Bone marrow (tissue), 2 donors: Measurements from ENCODE around the gene FRRS1.

Experiments used
- DNase-seq, 2 donors: peaks; one replicate each; lab custom pipeline; 2025; lab: John Stamatoyannopoulos, UW

Gene FRRS1

DNA sequence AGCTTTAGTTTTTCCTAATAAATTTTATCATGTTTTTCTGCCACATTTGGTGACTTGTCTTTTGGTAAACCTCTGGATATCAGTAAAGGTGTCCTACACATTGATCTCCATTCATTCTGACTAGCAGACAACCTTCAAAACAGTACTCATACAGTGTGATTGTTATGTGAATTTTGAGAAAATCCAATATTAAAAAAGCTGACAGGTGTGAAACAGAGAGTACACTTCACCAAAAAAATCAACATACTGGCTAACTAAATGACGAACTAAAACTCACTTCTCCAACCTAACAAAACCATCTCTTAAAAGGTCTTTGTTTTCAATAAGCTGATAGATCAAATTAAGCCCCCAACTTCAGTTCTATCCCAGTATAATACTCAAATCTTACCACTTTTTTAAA is 1.5 kb downstream of the FRRS1 start:
- no peak for DNase-seq

DNA sequence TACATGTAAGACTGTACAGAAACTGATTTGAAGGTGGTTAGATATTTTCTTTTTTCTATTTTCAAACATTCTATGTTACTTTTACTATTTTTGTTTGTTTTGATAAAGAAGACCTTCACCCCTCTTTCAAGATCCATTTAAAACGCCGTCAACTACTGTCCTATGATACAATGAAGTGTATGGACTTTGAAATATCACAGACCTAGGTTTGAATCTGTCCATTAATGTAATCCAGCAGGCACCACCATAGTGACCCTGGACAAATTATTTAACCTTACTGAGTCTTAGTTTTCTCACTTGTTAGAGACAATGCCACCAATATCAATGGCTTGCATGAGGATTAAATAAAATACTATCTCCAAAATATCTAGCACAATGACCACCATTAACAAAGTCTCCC is 2.0 kb downstream of the FRRS1 start:
- DNase-seq: no peak

DNA sequence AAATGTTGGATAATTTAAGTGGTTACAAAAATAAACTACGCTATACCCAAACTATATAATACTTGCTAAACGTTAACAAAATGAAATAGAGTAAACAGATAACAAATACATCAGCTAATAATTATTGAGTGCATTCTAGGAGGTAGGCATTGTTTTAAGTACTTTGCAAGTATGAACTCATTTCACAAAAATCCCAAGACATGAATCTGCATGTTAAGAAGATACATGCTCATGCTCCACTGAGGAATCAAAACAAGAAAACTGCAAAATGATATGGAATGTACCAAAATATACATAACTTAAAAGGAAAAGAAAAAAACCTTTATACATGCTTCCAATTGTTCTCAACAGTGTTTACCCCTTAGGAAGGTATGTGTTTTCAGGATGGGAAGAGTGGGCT is 2.5 kb downstream of the FRRS1 start:
- no peak for DNase-seq

DNA sequence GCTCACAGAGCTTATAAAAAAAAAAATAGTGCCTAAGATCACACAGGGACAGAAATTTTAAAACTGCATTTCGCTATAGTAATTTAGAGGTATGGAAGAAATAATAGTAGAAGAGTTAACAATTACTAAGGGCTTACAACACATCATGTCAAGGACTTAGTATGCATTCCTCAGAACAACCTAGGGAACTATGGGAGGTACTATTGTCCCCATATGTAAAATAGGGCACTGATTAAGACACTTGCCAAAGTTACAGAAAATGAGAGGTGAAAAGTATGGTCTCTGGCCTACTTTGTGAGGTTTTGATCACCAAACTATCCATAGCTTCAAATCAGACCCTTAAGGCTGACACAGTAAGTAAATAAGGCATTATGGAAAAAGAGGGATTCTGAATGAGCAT is 4.7 kb downstream of the FRRS1 start:
- DNase-seq: no peak

DNA sequence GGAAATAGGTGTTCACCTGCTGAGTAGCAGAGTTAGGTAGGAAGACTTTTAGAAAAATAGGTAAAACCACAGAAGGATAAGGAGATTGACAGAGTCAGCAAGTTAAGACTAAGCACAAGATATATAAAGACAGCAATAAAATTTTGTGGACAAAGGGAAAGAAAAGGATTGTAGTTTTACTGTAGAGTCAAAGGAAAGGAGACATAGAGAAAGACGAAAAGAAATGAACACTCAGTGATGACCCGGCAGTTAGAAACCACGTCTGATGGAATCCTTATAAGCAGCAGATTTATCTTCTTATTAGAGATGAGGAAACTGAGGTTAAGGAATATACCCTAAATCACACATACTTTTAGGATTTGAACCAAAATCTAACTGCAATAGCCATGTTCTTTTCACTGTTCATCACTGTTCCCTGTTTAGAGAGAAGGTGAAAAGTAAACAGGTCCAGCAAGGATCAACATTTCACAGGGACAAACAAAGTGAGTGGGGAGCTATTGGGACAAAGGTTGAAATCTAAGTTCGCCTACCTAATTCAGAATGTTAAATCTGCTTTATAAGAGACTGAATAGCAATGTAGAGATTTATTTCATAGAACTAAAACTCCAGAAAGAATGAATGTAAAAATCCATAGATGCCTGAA is 6.8 kb downstream of the FRRS1 start:
- no peak for DNase-seq

DNA sequence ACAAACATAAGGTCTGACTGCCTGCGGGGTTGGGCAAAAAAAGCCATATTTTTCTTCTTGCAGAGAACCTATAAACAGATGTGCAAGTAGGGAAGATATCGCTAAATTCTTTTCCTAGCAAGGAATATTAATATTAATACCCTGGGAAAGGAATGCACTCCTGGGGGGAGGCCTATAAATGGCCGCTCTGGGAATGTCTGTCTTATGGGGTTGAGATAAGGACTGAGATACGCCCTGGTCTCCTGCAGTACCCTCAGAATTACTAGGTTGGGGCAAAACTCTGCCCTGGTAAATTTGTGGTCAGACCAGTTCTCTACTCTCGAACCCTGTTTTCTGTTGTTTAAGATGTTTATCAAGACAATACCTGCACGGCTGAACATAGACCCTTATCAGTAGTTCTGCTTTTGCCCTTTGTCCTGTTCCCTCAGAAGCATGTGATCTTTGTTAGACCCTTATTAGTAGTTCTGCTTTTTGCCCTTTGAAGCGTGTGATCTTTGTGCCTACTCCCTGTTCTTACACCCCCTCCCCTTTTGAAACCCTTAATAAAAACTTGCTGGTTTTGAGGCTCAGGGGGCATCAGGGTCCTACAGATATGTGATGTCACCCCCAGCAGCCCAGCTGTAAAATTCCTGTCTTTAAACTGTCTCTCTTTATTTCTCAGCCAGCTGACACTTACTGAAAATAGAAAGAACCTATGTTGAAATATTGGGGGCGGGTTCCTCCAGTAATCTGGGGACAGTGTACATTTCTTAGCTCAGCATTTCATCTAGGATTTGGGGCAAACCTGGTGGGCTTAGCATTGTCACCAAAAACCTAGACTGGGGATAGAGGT is 7.5 kb downstream of the FRRS1 start:
- peak in 1 of 2 donors; percentile 44 for DNase-seq

DNA sequence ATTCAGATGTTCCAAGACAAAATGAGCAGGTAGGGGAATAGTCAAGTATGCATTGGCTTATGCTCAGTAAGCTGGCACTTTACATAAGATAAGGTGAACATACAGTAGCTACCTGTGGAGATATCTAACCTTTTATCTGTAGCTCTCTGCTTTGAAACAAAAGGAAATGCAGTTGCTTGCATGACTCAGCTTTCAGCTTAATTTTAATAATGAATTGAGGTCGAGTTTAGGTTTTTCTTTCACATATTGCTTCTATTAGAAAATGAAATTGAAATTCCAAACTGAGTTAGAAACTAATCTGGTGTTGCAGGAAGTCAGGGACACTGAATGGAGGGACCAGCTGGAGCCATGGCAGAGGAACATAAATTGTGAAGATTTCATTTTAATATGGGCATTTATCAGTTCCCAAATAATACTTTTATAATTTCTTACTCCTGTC is 8.3 kb downstream of the FRRS1 start:
- no peak for DNase-seq

DNA sequence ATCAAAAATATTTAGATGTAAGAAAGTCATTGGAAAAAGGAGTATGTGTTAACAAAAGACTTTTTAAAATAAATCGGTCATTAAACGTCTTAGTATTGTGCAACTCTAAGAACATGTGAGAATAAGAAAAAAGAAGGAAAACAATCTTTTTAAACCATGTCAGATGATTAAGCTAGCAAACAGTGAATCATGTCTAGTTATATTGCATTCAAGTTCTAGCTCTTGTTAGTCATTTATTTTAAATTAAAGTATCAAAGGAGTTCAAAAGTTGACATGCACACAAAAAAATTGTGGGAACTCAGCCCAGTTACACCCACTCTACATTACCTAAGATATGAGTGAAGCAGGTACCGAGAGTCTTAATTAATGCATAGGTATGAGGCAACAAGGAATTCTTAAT is 9.8 kb downstream of the FRRS1 start:
- no peak for DNase-seq

DNA sequence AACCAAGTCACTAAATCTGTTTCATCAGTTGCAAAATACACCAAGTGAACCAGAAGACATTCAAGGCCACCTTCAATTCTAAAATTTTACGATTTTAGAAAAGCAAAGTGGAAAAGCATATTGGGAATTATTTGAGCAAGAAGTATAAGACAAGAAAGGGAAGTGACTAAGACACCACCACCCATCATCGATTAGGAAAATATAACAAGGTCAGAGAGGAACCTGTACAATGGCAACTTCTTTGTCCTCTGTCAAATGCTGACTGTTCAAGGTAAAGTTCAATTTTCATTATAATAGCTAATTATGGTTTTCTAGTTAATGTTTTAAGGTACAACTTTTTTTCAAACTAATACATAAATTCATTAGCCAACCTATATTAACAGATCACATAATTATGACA is 10.8 kb downstream of the FRRS1 start:
- no peak for DNase-seq

DNA sequence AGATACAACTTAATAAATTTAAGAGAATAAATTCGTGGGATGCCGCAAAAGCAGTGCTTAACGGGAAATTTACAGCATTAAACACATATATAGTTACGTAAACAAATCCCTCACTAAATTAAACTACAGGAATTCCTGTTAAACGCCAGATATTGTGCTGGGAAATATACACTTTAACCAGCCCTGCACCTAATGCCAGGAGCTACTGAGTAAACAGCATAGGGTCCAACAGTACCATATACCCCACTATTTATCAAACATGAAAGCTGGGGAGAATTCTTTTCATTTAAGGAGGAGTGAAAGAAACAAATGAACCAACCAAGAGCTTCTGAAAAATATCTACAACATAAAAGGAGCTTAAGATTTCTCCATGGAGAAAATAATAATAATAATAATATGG is 11.7 kb downstream of the FRRS1 start:
- no peak for DNase-seq

DNA sequence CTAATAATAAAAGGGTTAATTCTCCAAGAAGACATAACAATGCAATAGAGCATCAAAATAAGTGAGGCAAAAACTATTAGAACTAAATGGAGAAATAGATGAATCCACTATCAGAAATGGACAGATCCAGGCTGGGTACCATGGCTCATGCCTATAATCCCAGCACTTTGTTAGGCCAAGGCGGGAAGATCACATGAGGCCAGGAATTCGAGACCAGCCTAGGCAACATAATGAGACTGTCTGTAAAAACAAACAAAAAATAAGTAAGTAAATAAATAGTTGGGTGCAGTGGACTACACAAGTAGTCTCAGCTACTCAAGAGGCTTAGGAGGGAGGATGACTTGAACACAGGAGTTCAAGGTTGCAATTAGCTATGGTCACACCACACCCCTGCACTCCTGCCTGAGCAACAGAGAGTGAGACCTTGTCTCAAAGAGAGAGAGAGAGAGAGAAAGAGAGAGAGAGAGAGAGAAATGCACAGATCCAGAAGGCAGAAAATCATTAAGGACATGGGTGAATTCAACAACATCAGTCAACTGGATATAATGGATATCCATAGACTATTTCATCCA is 12.3 kb downstream of the FRRS1 start:
- no peak for DNase-seq

DNA sequence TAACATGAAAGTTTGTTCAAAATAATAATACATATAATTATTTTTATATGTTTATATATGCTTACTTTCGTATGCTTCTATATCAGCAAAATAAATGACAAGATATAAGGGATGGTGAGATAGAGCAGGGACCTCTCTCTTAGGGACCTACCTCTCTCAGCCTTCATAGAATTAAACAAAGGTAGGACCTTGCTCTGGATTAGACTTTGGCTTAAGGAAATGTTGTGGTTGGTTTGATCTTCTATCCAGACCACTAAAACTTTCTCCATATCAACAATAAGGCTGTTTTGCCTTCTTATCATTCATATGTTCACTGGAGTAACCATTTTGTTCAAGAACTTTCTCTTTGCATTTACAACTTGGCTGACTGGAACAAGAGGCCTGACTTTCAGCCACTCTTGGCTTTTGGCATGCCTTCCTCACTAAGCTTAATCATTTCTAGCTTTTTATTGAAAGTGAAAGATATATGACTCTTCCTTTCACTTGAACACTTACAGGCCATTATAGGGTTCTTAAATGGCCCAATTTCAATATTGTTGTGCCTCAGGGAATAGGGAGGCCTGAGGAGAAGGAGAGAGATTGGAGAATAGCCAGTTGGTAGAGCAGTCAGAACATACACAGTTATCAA is 14.4 kb downstream of the FRRS1 start:
- no peak for DNase-seq

DNA sequence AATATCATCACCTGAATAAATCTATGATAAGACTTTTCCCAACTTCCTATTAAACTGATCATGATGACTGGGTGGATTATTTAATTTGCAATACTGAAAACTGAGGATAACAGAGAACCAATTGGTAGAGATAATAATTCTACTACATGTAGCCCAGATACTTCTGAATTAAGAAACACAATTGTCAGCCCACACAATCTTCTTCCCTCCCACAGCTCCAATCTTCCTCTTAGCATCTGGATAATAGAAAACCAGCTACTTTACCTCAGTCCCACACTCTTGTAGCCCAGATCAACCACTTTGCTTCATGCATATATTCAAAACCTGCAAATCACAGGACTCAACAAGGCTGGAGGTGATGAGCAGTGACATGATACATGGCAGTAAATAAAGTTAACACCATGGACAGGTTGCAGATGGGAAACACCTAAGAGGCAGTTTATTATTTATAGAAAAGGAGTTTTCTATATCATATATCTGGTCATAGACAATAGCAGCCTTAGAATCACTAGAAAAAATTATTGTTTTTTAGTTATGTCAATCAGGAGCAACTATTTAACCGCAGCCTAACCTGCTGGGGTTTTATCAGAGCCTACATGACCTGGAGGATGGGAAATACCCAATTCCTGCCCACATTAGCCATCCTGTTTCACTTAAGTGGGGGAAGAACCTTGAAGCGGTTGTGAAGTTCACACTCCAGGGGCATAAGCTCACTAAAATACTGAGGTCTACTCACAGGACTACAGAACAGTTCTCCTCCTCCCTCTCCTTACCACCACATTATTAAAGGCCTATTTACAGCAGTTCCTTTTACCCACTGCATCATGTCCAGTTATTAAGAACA is 16.7 kb downstream of the FRRS1 start:
- DNase-seq: no peak

DNA sequence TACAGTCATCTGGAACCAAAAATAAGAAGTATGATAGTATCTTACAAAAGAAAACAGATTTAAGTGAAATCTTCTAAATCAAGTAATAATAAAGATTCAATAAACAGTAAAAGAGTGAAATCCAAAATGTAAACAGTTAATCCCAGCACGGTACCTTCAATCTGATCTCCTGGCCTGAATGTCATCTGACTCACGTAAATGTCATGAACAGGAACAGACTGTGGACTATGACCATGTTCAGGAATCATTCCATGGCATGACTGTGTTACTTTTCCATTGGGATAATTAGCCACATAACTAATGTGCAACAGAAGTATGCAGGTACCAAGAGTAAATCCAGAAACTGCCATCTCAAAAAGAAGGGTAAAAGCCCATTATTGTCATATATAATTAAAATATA is 18.0 kb downstream of the FRRS1 start:
- DNase-seq: no peak

DNA sequence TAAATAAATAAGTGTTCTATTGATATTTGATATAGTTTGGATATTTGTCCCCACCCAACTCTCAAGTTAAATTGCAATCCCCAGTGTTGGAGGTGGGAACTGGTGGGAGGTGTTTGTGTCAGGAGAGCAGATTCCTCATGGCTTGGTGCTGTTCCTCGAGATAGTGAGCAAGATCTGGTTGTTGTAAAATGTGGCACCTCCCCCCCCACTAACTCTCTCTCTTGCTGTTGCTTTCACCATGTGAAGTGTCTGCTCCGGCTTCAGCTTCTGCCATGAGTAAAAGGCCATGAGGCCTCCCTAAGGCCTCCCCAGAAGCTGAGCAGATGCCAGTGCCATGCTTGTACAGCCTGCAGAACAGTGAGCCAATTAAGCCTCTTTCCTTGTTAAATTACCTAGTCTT is 20.8 kb downstream of the FRRS1 start:
- no peak for DNase-seq

DNA sequence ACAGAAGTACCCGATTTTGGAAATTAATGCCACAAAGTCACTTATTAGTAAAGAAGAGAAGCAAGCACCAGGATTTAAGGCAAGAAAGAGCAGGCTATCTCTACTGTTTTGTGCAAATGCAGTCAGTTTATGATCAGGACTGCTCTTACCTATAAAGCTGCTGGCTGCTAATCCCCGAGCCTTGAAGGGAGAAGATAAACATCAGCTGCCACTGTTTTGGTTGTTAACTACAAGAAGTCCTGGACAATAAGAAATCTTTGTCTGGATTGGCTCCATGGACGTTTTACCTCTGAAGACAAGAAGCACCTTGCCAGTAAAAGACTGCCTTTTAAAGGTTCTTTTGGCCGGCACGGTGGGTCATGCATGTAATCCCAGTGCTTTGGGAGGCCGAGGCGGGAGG is 21.4 kb downstream of the FRRS1 start:
- no peak for DNase-seq

DNA sequence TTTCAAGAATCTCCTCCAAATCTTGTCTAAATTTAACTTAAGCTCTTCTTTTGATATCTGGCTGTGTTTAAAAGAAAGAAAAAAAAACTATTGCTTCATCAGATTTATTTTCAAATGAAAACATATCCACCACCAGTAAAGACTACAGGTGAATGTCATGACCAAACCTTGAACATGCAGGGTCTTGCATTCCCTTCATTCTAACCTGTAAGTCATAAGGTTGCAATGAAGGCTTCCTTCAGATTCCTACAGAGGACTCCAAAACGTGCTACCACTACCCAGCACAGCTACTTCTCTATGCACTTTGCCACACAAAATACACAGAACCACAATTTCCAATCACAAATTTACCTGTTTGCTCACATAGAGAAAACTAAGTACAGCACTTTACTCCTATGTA is 26.3 kb downstream of the FRRS1 start:
- no peak for DNase-seq

DNA sequence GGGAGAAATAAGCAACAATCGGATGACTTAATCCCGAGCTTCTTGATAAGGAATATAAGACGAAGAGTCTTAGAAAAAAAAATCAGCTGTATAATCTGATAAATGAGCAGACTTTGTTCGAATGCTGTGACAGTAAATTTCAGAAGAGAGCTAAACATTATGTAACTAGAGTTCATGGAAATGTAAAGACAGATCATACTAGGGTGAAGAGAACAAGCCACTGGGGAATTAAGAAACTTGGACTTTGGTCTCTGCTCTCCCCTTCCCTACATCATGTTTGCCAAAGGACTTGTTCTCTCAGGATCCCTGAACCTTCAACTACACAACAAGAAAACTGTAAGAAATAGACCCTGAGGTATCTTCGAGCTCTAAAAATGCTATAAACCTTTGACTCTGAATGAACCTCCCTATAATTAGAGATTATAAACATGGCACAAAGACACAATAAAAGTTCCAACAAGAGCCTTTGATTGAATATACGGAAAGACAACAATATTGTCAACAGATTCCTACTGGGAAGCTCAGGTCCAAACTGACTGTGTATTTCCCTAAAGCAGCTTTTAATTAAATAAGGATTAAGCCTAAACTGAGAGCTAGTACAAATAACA is 27.5 kb downstream of the FRRS1 start:
- no peak for DNase-seq

DNA sequence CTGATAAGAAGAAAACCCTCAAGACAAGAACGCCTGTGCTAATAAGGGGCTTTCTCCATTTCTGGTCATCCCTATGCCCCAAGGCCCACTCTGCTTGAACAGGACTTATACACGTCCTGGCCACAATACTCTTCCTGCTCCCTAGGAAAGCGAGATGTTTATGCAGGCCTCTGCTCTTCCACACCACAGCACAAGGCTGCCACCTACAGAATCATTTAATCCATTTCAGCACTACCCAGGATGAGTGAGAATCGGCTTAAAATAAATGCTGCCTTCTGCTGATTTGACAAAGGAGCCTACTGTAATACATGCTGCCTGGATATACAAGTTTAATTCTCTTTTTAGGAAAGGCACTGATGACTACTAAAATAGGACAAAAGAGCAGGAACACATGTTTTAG is 29.4 kb downstream of the FRRS1 start:
- peak in 1 of 2 donors; percentile 45 for DNase-seq

DNA sequence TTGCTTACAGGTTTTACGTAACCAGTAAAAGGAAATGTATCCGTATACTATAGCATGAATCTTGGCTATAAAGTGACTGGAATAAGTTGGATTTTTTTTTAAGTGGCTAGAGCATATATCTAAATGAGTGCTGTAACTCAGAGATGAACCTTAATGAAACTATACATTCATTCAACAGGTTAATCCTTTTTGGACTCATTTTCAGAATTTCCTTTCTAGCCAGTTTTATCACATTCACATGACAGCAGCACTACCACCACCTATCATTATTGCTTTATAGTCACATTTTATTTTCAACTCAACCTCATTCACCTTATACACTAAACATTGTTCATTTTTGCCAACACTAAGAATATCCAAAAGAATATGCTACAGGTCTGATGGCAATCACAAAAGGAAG is 30.6 kb downstream of the FRRS1 start:
- DNase-seq: no peak

DNA sequence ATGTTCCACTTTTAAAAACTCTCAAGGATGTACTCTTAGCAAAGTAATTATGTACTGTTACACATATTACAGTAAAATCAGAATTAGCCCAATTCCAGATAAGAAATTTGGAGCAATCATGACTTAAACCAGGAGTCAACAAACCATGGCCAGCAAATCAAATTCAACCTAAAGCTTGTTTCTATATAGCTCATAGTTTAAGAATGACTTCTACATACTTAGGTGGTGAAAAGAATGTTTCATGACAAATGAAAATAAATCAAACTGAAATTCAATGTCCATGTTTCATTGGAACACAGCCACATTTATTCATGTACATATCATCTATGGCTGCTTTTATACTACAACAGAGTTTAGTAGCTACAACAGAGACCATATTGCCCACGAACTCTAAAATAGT is 35.1 kb downstream of the FRRS1 start:
- DNase-seq: no peak
